NK-92 (cell line): ENCODE results near the gene MUC12.
"Not testable (repeated sequence)": the region's sequence is repeated elsewhere in the genome, so short reads cannot be mapped to it uniquely, and the experiment has no call there.

Experiments
- DNase-seq: peaks from one replicate; lab custom pipeline; 2025; ENCODE audit not compliant: unreplicated experiment; lab: John Stamatoyannopoulos, UW

MUC12 gene

GRCh38 chr7:101060992-101061391 is 91.6 kb downstream of the MUC12 start:
- DNase-seq, result no peak

GRCh38 chr7:101064176-101064550 is 94.8 kb downstream of the MUC12 start:
- DNase-seq, result not testable (repeated sequence)

- DNase-seq, result not testable (repeated sequence)
Measured at GRCh38 chr7:101065162-101065561, 95.8 kb downstream of the MUC12 start.

- no peak for DNase-seq
Measured at GRCh38 chr7:101066141-101066832, 96.9 kb downstream of the MUC12 start.

GRCh38 chr7:101066833-101067177 is 97.4 kb downstream of the MUC12 start:
- DNase-seq, result no peak

GRCh38 chr7:101068401-101068800 is 99.0 kb downstream of the MUC12 start:
- no peak for DNase-seq
